NCI-H345 treated with DMSO at 0.1 percent for 48 hours (cell line): Measurements from ENCODE around the gene PRKG1.
"Not testable (repeated sequence)": the region's sequence is repeated elsewhere in the genome, so short reads cannot be mapped to it uniquely, and the experiment has no call there.

Experiments used
- DNase-seq: peaks from one replicate; lab custom pipeline; 2025; ENCODE audit not compliant: unreplicated experiment; lab: John Stamatoyannopoulos, UW

The PRKG1 gene

GRCh38 chr10:51367694-51368093 lies 293.4 kb downstream of the PRKG1 start:
- no peak for DNase-seq

GRCh38 chr10:51368943-51369342 lies 294.7 kb downstream of the PRKG1 start:
- DNase-seq, result no peak

GRCh38 chr10:51369903-51370302 lies 295.6 kb downstream of the PRKG1 start:
- no peak for DNase-seq

GRCh38 chr10:51371743-51372142 lies 297.5 kb downstream of the PRKG1 start:
- DNase-seq, result no peak

GRCh38 chr10:51375790-51376189 lies 301.5 kb downstream of the PRKG1 start:
- no peak for DNase-seq

GRCh38 chr10:51377070-51377931 lies 303.0 kb downstream of the PRKG1 start:
- no peak for DNase-seq

- no peak for DNase-seq
Measured at GRCh38 chr10:51377932-51378599, 303.8 kb downstream of the PRKG1 start.

GRCh38 chr10:51382181-51382580 lies 307.9 kb downstream of the PRKG1 start:
- no peak for DNase-seq

- DNase-seq, result no peak
Measured at GRCh38 chr10:51384971-51385370, 310.7 kb downstream of the PRKG1 start.

- no peak for DNase-seq
Measured at GRCh38 chr10:51386248-51386885, 312.1 kb downstream of the PRKG1 start.

- peak; percentile 1 for DNase-seq
Measured at GRCh38 chr10:51389415-51390321, 315.4 kb downstream of the PRKG1 start.

- DNase-seq, result not testable (repeated sequence)
Measured at GRCh38 chr10:51393006-51393405, 318.7 kb downstream of the PRKG1 start.

GRCh38 chr10:51394039-51394438 lies 319.8 kb downstream of the PRKG1 start:
- no peak for DNase-seq

GRCh38 chr10:51397244-51397643 lies 323.0 kb downstream of the PRKG1 start:
- no peak for DNase-seq

GRCh38 chr10:51397695-51398094 lies 323.4 kb downstream of the PRKG1 start:
- DNase-seq, result no peak

- no peak for DNase-seq
Measured at GRCh38 chr10:51399840-51400239, 325.6 kb downstream of the PRKG1 start.

- no peak for DNase-seq
Measured at GRCh38 chr10:51400392-51401096, 326.3 kb downstream of the PRKG1 start.

- no peak for DNase-seq
Measured at GRCh38 chr10:51403521-51403920, 329.2 kb downstream of the PRKG1 start.

- DNase-seq, result no peak
Measured at GRCh38 chr10:51405580-51406351, 331.5 kb downstream of the PRKG1 start.
